Stimulated activated naive CD8-positive, alpha-beta T cell treated with anti-CD3 and anti-CD28 coated beads, Interleukin-15, Interleukin-2, amounts not matched to agents 100 U/mL and 50 U/mL, for 24 hours (primary cell): ENCODE results near the gene ABCA5.
"Not testable (repeated sequence)": the region's sequence is repeated elsewhere in the genome, so short reads cannot be mapped to it uniquely, and the experiment has no call there.

Experiments used
- ATAC-seq: fragments of 150-1000 bp; cut with Tn5 transposase; one replicate; pipeline ENCODE4 v1.10.0; 2021
- DNase-seq: peaks from one replicate; pipeline ENCODE4 v3.0.0; 2021

Gene ABCA5

DNA sequence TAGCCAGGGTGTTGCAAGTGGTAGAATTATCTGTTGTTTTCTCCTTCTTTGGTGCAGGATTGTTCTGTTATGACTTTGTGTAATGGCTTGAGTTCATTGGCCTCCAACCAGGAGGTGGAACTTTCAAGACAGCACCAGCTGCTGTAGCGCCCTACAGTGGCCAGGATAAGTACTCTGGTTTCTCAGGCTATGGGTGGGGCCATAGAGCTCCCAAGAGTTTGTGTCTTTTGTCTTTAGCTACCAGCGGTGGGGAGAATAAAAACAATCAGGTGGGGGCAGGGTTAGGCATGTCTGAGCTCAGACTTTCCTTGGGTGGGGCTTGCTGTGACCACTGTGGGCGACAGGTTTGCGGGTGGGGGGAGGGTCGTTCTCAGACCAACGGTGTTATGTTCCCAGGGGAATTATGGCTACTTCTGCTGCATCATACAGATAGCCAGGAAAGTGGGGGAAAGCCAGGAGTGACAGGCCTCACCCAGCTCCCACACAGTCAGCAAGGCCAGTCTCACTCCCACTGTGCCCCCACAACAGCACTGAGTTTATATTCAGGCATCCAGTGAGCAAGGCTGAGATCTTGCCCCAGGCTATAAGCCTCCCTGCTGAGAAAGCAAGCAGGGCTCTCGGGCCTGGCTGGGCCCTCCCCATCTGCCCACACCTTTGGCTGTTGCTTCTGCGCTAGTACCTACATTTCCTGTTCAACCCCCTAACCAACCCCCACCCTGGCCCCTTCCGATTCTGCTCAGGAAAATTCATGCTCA is 113.7 kb downstream of the ABCA5 start:
- DNase-seq (no peak), ATAC-seq (no peak)

DNA sequence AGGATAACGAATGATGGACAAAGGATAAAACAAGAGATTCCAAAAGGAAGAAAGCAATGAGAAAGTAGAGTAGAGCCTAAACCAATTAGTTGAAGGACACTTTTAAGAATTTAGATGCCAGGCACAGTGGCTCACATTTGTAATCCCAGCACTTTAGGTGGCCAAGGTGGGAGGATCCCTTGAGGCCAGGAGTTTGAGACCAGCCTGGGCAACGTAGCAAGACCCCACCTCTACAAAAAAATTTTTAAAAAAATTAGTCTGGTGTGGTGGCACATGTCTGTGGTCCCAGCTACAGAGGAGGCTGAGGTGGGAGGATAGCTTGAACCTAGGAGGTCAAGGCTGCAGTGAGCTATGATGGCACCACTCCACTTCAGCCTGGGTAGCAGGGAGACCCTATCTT is 118.3 kb downstream of the ABCA5 start:
- ATAC-seq (no peak), DNase-seq (no peak)

DNA sequence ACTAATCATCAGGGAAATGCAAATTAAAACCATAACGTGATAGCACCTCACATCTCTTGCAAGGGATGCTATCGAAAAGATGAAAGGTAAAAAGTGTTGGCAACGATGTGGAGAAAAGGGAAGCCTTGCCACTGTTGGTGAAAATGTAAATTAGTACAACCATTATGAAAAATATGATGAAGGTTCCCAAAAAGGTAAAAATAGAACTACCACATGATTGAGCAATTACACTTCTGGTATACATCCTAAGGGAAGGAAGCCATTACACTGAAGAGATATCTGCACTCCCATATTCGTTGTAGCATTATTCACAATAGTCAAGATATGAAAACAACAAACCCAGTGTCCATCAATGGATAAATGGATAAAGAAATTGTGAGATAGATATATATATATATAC is 119.8 kb downstream of the ABCA5 start:
- DNase-seq (no peak), ATAC-seq (no peak)

DNA sequence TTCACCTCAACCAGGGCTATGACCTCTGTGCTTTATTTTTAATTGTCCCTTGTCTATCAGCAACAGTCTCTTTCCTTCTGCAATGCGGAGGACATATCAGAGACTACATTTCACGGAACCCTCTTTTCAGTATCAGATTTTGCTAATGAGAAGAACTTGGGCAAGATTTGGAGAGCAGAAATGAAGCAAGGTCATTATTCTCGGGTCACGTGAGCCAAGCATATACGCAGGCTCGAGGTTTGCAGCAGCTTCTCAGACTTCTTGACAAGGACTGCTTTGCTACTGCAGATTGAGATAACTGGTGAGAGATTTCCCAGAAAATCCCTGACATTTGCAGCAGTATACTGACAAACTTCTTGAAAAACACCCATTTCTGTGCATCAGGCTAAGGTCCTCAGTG is 128.7 kb downstream of the ABCA5 start:
- no peak for DNase-seq
- no peak for ATAC-seq

DNA sequence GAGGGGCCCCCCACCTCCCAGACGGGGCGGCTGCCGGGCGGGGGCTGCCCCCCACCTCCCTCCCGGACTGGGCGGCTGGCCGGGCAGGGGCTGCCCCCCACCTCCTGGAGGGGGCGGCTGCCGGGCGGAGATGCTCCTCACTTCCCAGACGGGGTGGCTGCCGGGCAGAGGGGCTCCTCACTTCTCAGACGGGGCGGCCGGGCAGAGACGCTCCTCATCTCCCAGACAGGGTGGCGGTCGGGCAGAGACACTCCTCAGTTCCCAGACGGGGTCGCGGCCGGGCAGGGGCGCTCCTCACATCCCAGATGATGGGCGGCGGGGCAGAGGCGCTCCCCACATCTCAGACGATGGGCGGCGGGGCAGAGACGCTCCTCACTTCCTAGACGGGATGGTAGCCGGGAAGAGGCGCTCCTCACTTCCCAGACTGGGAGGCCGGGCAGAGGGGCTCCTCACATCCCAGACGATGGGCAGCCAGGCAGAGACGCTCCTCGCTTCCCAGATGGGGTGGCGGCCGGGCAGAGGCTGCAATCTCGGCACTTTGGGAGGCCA is 130.8 kb downstream of the ABCA5 start:
- not testable (repeated sequence) for ATAC-seq, DNase-seq
